CD8-positive, alpha-beta memory T cell (primary cell): ENCODE results near the gene RASSF7. TPM values are rescaled to one million over a fixed set of nuclear protein-coding genes. Genes with fewer than 3 reads are reported as not detected.
"Not testable (repeated sequence)": the region's sequence is repeated elsewhere in the genome, so short reads cannot be mapped to it uniquely, and the experiment has no call there.

Experiments used
- CTCF ChIA-PET: fragments of 350-600 bp; sonication (Branson Sonifier 250); formaldehyde crosslinking; loops from one replicate; lab custom pipeline; 2021; ENCODE audit warnings: antibody characterized with exemption; lab: Charles Lee
- POLR2A ChIA-PET: fragments of 350-600 bp; sonication (Branson Sonifier 250); formaldehyde crosslinking; loops from one replicate; lab custom pipeline; 2021; ENCODE audit warnings: antibody characterized with exemption; lab: Charles Lee
- DNase-seq, 5 donors: peaks; one replicate each; pipeline versions ENCODE4 v3.0.0 to v3.0.0-alpha.2; 2020 to 2022; ENCODE audit warnings: mixed read lengths in 1 of 5
- H3K27ac ChIP-seq: one replicate; pipeline ENCODE4 v1.7.0; 2013; ENCODE audit warnings: low read depth, mild to moderate bottlenecking, low read length, moderate library complexity
- H3K27me3 ChIP-seq: 2 replicates; pipeline ENCODE4 v1.7.0; 2013; ENCODE audit warnings: low read length, mild to moderate bottlenecking; ENCODE audit not compliant: insufficient read depth, poor library complexity, severe bottlenecking
- H3K36me3 ChIP-seq: 2 replicates; pipeline ENCODE4 v1.7.0; 2013; ENCODE audit warnings: mild to moderate bottlenecking, low read length, moderate library complexity; ENCODE audit not compliant: insufficient read depth
- H3K4me1 ChIP-seq: 2 replicates; pipeline ENCODE4 v1.7.0; 2013; ENCODE audit warnings: mild to moderate bottlenecking, low read length, moderate library complexity; ENCODE audit not compliant: insufficient read depth
- H3K4me3 ChIP-seq: 2 replicates; pipeline ENCODE4 v1.7.0; 2013; ENCODE audit warnings: mild to moderate bottlenecking, low read length
- H3K9me3 ChIP-seq: 2 replicates; pipeline ENCODE4 v1.7.0; 2013; ENCODE audit warnings: mild to moderate bottlenecking, low read length
- H3K27ac Mint-ChIP-seq, 8 donors: one replicate each; pipeline ENCODE4 v1.8.0; 2020 to 2021; ENCODE audit warnings: mixed read lengths in 8 of 8, mild to moderate bottlenecking in 6 of 8, inconsistent platforms in 3 of 8, moderate library complexity in 3 of 8
- H3K27me3 Mint-ChIP-seq, 2 donors: one replicate each; pipeline ENCODE4 v1.8.0; 2020 to 2021; ENCODE audit warnings: mixed read lengths in 2 of 2, mild to moderate bottlenecking in 1 of 2, moderate library complexity in 1 of 2
- H3K36me3 Mint-ChIP-seq, 3 donors: one replicate each; pipeline ENCODE4 v1.8.0; 2020 to 2021; ENCODE audit warnings: mixed read lengths in 3 of 3, inconsistent platforms in 1 of 3, mild to moderate bottlenecking in 1 of 3
- H3K4me1 Mint-ChIP-seq, 3 donors: one replicate each; pipeline ENCODE4 v1.8.0; 2020 to 2021; ENCODE audit warnings: mixed read lengths in 3 of 3, inconsistent platforms in 1 of 3, mild to moderate bottlenecking in 1 of 3
- H3K4me3 Mint-ChIP-seq, 7 donors: one replicate each; pipeline ENCODE4 v1.8.0; 2020 to 2021; ENCODE audit warnings: mixed read lengths in 7 of 7, mild to moderate bottlenecking in 6 of 7, moderate library complexity in 4 of 7, inconsistent platforms in 2 of 7
- H3K9me3 Mint-ChIP-seq, 5 donors: one replicate each; pipeline ENCODE4 v1.8.0; 2020 to 2022; ENCODE audit warnings: mixed read lengths in 5 of 5, mild to moderate bottlenecking in 3 of 5, moderate library complexity in 2 of 5, inconsistent platforms in 1 of 5
- polyA plus RNA-seq: library from polyadenylated mRNA; unstranded; fragments of 300-500 nt; fragmentation: Illumina TruSeq; gene quantifications from one replicate; pipeline ENCODE4 v1.2.3, GENCODE V29; 2021
- total RNA-seq, 2 experiments: library from RNA; stranded (reverse); gene quantifications; one replicate each; pipeline ENCODE4 v1.2.3, GENCODE V29; 2021

The RASSF7 gene
- total and polyA plus RNA-seq, 3 experiments from 2014 or later, result 20.4 to 39.7 (median 20.7) TPM

DNA sequence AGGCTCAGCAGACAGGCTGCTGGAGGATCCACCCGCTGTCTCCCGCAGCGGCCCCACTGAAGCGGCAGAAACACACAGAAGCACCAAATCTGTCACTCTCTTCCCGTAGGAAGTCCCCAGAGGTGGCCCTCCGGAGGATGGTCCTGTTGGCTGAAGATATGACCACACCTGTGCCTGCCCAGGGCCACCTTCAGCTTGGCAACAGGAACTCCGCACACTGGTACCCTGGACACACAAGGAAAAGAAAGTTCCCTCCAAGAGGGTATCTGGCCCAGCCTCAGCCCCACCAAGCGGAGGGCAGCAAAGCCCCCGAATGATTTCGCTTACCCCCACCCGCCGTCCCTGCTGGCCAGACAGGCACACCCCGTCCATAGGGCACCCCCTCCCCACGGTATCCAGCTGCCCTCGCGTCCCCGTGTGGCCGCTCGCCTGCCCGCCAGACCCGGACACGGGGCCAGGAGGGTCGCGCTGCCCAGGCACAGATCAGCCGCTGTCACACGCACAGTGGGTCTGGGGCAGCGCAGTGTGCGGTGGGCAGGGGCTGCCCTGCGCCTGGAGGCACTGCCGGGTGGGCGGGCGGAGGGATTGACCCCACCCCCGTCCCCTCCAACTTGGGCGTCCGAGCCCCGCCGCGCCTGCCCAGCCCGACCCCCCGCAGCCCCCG is 7.0 kb downstream of the RASSF7 start:
- Mint-ChIP-seq H3K4me1 (peaks cover 0 to 10% (median 3%) of the 10 kb centered on the region in 3 donors), H3K27me3 (no peaks in the 10 kb centered on the region), H3K27ac (peak overlapping the region in 7 of 8 donors; percentile 39 to 87 (median 81)), H3K9me3 (no peaks in the 10 kb centered on the region), H3K4me3 (peak overlapping the region; percentile 39 to 82 (median 74)), H3K36me3 (peaks cover 0 to 8% (median 0%) of the 10 kb centered on the region in 3 donors)
- Histone ChIP-seq H3K4me3 (no peak overlapping the region), H3K36me3 (no peaks in the 10 kb centered on the region), H3K4me1 (peaks cover 9% of the 10 kb centered on the region), H3K9me3 (no peaks in the 10 kb centered on the region), H3K27ac (peak overlapping the region; percentile 60), H3K27me3 (no peaks in the 10 kb centered on the region)
- ChIA-PET POLR2A (interaction anchor here (0.8 to 1.2 kb wide), 5 partner anchors 8 to 360 kb away, joined by 3 to 4 read pairs (median 3); partner anchors contain the start of genes BET1L, IRF7, PHRF1 and RIC8A), CTCF (interaction anchor here (1.4 kb wide), 1 partner anchor 155 kb away, joined by 3 read pairs; no protein-coding TSS in a partner anchor)
- peak in 4 of 5 donors; percentile 22 to 66 (median 35) for DNase-seq

DNA sequence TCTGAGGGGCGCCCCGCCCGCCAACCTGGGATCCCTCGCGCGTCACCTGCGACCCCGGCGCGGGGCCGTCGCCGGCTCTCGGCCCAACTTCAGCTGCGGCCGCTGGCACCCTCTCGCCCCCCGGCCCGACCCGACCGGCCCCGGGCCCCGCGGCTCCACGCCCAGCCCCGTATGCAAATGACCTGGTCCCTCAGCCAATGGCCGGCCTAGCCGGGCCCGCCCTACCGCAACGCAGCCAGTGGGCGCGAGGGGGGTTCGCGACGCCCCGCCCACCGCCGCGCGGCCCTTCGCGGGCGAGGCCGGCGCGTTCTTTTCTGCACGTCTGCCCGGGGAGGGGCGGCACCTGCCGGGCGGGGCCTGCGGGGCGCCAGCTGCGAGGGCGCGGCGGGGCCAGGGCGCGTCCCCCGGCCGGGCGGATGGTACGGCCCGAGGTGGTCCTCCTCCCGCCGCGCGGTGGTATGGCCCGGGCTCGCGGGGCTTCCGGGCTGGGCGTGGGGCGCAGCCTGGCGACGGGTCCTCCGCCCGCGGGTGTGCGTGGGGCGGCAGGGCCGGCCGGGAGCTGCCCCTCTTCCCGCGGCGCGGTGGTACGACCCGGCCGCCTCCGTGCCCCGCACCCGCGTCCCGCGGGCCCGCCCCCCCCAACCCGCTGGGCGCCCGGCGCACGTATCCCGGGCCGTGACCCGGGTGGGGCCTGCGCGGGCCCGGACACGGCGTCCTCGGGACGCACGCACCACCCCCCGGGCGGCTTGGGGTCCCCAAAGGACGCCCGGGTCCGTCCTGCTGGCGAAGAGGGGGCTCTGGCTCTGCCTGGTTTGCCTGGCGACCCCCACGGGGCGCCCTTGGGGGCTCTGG is 7.8 kb downstream of the RASSF7 start:
- H3K36me3 Mint-ChIP-seq, result peaks cover 0 to 6% (median 0%) of the 10 kb centered on the region in 3 donors
- ChIA-PET CTCF (no interaction called here), POLR2A (interaction anchor here (0.6 to 1.2 kb wide), 7 partner anchors 12 to 361 kb away, joined by 3 to 4 read pairs (median 3); partner anchors contain the start of genes BET1L, IRF7, RIC8A and TMEM80)
- H3K4me1 Mint-ChIP-seq, result peaks cover 0 to 10% (median 3%) of the 10 kb centered on the region in 3 donors
- H3K9me3 Mint-ChIP-seq, result no peaks in the 10 kb centered on the region
- H3K36me3 ChIP-seq, result no peaks in the 10 kb centered on the region
- peak overlapping the region; percentile 80 for H3K27ac ChIP-seq
- H3K4me3 Mint-ChIP-seq, result peak overlapping the region; percentile 68 to 90 (median 75)
- H3K27ac Mint-ChIP-seq, result peak overlapping the region in 2 of 8 donors; percentile 63 to 74
- no peaks in the 10 kb centered on the region for H3K27me3 ChIP-seq
- H3K27me3 Mint-ChIP-seq, result no peaks in the 10 kb centered on the region
- DNase-seq, result peak; percentile 90 to 97 (median 94)
- peaks cover 9% of the 10 kb centered on the region for H3K4me1 ChIP-seq
- peak overlapping the region; percentile 60 for H3K4me3 ChIP-seq
- H3K9me3 ChIP-seq, result no peaks in the 10 kb centered on the region

DNA sequence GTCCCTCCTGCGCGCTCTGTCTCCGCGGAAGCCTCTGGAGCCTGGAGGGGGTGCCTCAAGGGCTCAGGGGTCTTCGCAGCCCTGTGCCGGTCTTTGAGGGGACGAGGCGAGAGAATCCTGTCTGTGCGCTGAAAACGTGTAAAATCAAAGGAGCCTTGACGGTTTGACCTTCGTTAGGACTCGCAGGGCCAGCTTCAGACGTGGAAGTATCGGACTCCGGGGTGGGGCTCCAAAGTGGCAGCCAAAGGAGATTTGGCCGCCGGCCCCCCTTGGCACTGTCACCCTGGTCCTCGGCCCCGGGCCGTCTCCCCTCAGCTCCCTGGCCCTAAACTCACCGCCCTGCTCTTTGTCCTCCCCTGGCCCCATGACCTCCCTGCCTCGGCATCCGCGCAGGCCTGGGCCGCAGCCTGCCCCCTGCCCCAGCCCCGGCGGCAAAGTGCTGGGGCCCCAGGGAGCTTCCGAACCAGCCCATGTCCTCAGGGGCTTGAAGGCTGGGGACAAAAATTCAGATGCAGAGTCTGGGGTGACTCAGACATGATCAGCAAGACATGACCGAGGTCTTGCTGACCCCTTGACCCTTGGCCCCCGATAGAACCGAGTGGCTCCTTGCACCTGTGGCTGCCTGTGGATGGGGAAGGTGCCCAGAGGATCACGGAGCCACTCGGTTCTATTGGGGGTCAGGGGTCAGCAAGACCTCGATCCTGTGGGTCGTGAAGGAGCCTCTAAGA is 8.6 kb downstream of the RASSF7 start:
- Mint-ChIP-seq H3K4me3 (peak overlapping the region; percentile 68 to 90 (median 79)), H3K36me3 (peaks cover 0 to 1% (median 0%) of the 10 kb centered on the region in 3 donors), H3K27me3 (no peaks in the 10 kb centered on the region), H3K9me3 (no peaks in the 10 kb centered on the region), H3K4me1 (peaks cover 4 to 13% (median 6%) of the 10 kb centered on the region in 3 donors), H3K27ac (peak overlapping the region in 6 of 8 donors; percentile 54 to 79 (median 70))
- peak overlapping the region; percentile 80 for H3K27ac ChIP-seq
- peak overlapping the region; percentile 60 for H3K4me3 ChIP-seq
- no peaks in the 10 kb centered on the region for H3K9me3 ChIP-seq
- DNase-seq, result no peak
- no peaks in the 10 kb centered on the region for H3K36me3 ChIP-seq
- POLR2A ChIA-PET, result interaction anchor here (0.6 to 1.2 kb wide), 5 partner anchors 13 to 285 kb away, joined by 3 to 4 read pairs (median 3); partner anchors contain the start of gene TMEM80
- no peaks in the 10 kb centered on the region for H3K27me3 ChIP-seq
- peaks cover 9% of the 10 kb centered on the region for H3K4me1 ChIP-seq
- CTCF ChIA-PET, result no interaction called here

DNA sequence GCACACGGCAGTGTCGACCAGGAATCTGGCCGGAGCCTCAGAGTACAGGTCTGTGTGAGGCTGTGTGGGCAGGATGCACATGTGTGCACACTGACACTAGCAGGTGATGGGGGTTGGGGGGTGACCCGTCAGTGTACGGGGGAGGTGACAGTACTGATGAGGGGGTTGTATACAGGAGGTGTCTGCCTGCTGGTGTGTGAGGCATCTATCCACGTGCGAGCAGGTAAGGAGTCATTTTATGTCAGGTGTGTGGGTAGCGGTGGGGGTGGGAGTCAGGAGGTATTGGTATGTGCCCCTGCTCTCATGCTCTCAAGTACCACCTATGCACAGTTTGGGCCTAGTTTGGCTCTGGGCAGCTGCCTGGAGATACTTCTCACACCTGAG is 11.0 kb downstream of the RASSF7 start:
- Mint-ChIP-seq H3K4me3 (peak overlapping the region in 2 of 7 donors; percentile 23 to 41), H3K36me3 (peaks cover 0 to 3% (median 0%) of the 10 kb centered on the region in 3 donors), H3K4me1 (peaks cover 13 to 26% (median 15%) of the 10 kb centered on the region in 3 donors), H3K9me3 (no peaks in the 10 kb centered on the region), H3K27me3 (peaks cover 7 to 8% of the 10 kb centered on the region in 2 donors), H3K27ac (peak overlapping the region in 1 of 8 donors; percentile 65)
- Histone ChIP-seq H3K4me3 (no peak overlapping the region), H3K27ac (no peak overlapping the region), H3K9me3 (no peaks in the 10 kb centered on the region), H3K36me3 (no peaks in the 10 kb centered on the region), H3K27me3 (no peaks in the 10 kb centered on the region), H3K4me1 (peaks cover 15% of the 10 kb centered on the region)
- DNase-seq, result no peak
- POLR2A ChIA-PET, result no interaction called here
- CTCF ChIA-PET, result interaction anchor here (1.0 kb wide), 1 partner anchor 17 kb away, joined by 3 read pairs; no protein-coding TSS in a partner anchor

DNA sequence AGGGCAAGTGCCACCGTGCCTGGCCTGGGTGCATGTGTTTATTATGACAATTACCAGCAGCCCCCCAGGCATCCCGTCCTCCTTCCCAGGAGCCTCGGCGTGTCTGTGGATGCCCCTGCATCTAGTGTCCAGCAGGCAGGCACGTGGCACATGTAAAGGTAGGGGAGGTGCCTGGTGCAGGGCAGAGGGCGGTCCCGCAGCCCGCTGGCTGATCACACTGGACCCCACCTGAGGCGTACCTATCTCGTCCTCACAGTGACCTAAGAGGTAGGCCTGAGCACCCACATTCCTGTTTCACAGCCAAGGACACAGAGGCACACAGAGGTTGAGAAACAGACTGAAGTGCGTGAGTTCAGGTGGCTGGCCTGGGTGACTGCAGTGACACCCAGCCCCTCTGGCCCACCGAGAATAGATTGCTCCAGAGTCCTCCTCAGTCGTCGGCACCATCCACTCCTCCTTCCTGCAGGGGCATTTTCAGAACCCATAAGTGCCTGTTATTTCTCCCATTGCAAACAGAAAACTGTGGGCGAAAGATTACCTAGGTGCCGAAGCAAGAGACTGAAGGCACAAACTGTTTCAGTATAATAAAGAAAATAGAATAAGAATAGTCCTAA is 12.5 kb downstream of the RASSF7 start:
- no peaks in the 10 kb centered on the region for H3K27me3 ChIP-seq
- DNase-seq, result no peak
- ChIA-PET CTCF (no interaction called here), POLR2A (no interaction called here)
- H3K4me1 ChIP-seq, result peaks cover 28% of the 10 kb centered on the region
- Mint-ChIP-seq H3K4me1 (peaks cover 24 to 36% (median 24%) of the 10 kb centered on the region in 3 donors), H3K4me3 (peak overlapping the region in 1 of 7 donors; percentile 74), H3K27ac (no peak overlapping the region), H3K9me3 (no peaks in the 10 kb centered on the region), H3K36me3 (peaks cover 0 to 6% (median 0%) of the 10 kb centered on the region in 3 donors), H3K27me3 (peaks cover 7 to 8% of the 10 kb centered on the region in 2 donors)
- no peak overlapping the region for H3K27ac ChIP-seq
- H3K4me3 ChIP-seq, result no peak overlapping the region
- no peaks in the 10 kb centered on the region for H3K36me3 ChIP-seq
- H3K9me3 ChIP-seq, result no peaks in the 10 kb centered on the region

DNA sequence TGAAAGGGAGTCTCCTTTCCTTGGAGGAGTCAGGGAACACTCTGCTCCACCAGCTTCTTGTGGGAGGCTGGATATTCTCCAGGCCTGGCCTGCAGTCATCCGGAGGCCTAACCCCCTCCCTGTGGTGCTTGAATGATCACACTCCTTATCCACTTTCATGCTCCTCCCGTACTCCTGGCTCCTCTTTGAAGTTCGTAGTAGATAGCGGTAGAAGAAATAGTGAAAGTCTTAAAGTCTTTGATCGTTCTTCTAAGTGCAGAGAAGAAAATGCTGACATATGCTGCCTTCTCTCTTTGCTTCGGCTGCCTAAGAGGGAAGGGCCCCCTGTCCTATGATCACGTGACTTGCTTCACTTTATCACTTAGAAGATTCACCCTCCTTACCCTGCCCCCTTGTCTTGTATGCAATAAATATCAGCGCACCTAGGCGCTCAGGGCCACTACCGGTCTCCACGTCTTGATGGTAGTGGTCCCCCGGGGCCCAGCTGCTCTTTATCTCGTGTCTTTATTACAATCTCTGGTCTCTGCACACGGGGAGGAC is 13.3 kb downstream of the RASSF7 start:
- H3K4me3 ChIP-seq, result peak overlapping the region; percentile 55
- CTCF ChIA-PET, result not testable (repeated sequence)

More for the DNA sequence above, 13.3 kb downstream of the RASSF7 start:
- H3K36me3 Mint-ChIP-seq, H3K27me3 ChIP-seq, H3K9me3 ChIP-seq, POLR2A ChIA-PET, H3K36me3 ChIP-seq, H3K27me3 Mint-ChIP-seq, H3K9me3 Mint-ChIP-seq: not testable (repeated sequence)
- peaks cover 34% of the 10 kb centered on the region for H3K4me1 ChIP-seq
- peak overlapping the region; percentile 66 to 91 (median 87) for H3K4me3 Mint-ChIP-seq
- DNase-seq, result peak in 1 of 5 donors; percentile 25
- H3K4me1 Mint-ChIP-seq, result peaks cover 30 to 42% (median 33%) of the 10 kb centered on the region in 3 donors
- peak overlapping the region in 2 of 8 donors; percentile 29 to 65 for H3K27ac Mint-ChIP-seq
- peak overlapping the region; percentile 43 for H3K27ac ChIP-seq
